Activated B cell treated with CpG ODN at 0.5 μM for 24 hours (primary cell): ENCODE measurements around the gene PRKD3. TPM values are rescaled to one million over a fixed set of nuclear protein-coding genes. Genes with fewer than 3 reads are reported as not detected.

ENCODE experiments used
- ATAC-seq: fragments of 200-7000 bp; cut with Tn5 transposase; one replicate; pipeline ENCODE4 v1.10.0; 2021; ENCODE audit warnings: low read depth, mild to moderate bottlenecking, moderate library complexity
- CTCF ChIA-PET: fragments of 350-600 bp; sonication (Branson Sonifier 250); formaldehyde crosslinking; loops from one replicate; lab custom pipeline; 2021; ENCODE audit warnings: antibody characterized with exemption; lab: Charles Lee
- POLR2A ChIA-PET: fragments of 350-600 bp; sonication (Branson Sonifier 250); formaldehyde crosslinking; loops from one replicate; lab custom pipeline; 2021; ENCODE audit warnings: antibody characterized with exemption; lab: Charles Lee
- DNase-seq: peaks from one replicate; pipeline ENCODE4 v3.0.0; 2022
- H3K27ac Mint-ChIP-seq: one replicate; pipeline ENCODE4 v1.8.0; 2020; ENCODE audit warnings: mixed read lengths
- H3K27me3 Mint-ChIP-seq: one replicate; pipeline ENCODE4 v1.8.0; 2021; ENCODE audit warnings: mixed read lengths
- H3K36me3 Mint-ChIP-seq: one replicate; pipeline ENCODE4 v1.8.0; 2021; ENCODE audit warnings: low read depth, mixed read lengths
- H3K4me1 Mint-ChIP-seq: one replicate; pipeline ENCODE4 v1.8.0; 2021; ENCODE audit warnings: mixed read lengths
- H3K4me3 Mint-ChIP-seq: one replicate; pipeline ENCODE4 v1.8.0; 2020; ENCODE audit warnings: mild to moderate bottlenecking, mixed read lengths
- H3K9me3 Mint-ChIP-seq: one replicate; pipeline ENCODE4 v1.8.0; 2020; ENCODE audit warnings: mixed read lengths
- intact Hi-C: fragments of 100-400 bp; cut with micrococcal nuclease; formaldehyde crosslinking; loops from one replicate; pipeline ENCODE4 v1.15.1; 2024
- total RNA-seq: library from RNA; stranded (reverse); gene quantifications from 2 replicates; pipeline ENCODE4 v1.2.3, GENCODE V29; 2022
- TF ChIP-seq, protein P1 (sequence below): fragments of 200-600 bp; IDR thresholded peaks from one replicate; pipeline ENCODE4 v1.8.0; 2022; ENCODE audit warnings: antibody characterized with exemption, mild to moderate bottlenecking

The PRKD3 gene
- total RNA-seq, 1 donor from 2014 or later: 82.5 TPM

GRCh38 chr2:37358466-37358865 is 33.8 kb upstream of the PRKD3 start:
- DNase-seq: no peak
- Mint-ChIP-seq H3K36me3 (no peaks in the 10 kb centered on the region), H3K27ac (no peak overlapping the region), H3K9me3 (no peaks in the 10 kb centered on the region), H3K27me3 (peaks cover 7% of the 10 kb centered on the region), H3K4me1 (peaks cover 3% of the 10 kb centered on the region), H3K4me3 (no peak overlapping the region)
- ChIA-PET CTCF (no interaction called here), POLR2A (interaction anchor here (0.7 kb wide), 1 partner anchor 702 kb away, joined by 11 read pairs; no protein-coding TSS in a partner anchor)
- ATAC-seq: no peak
- TF ChIP-seq, protein P1, sequence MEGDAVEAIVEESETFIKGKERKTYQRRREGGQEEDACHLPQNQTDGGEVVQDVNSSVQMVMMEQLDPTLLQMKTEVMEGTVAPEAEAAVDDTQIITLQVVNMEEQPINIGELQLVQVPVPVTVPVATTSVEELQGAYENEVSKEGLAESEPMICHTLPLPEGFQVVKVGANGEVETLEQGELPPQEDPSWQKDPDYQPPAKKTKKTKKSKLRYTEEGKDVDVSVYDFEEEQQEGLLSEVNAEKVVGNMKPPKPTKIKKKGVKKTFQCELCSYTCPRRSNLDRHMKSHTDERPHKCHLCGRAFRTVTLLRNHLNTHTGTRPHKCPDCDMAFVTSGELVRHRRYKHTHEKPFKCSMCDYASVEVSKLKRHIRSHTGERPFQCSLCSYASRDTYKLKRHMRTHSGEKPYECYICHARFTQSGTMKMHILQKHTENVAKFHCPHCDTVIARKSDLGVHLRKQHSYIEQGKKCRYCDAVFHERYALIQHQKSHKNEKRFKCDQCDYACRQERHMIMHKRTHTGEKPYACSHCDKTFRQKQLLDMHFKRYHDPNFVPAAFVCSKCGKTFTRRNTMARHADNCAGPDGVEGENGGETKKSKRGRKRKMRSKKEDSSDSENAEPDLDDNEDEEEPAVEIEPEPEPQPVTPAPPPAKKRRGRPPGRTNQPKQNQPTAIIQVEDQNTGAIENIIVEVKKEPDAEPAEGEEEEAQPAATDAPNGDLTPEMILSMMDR: no peak
- intact Hi-C loops: no loop called here

- DNase-seq: no peak
- H3K4me1 Mint-ChIP-seq: peaks cover 3% of the 10 kb centered on the region
- TF ChIP-seq, protein P1: no peak
- H3K4me3 Mint-ChIP-seq: no peak overlapping the region
- CTCF ChIA-PET: no interaction called here
- POLR2A ChIA-PET: no interaction called here
- no peaks in the 10 kb centered on the region for H3K36me3 Mint-ChIP-seq
- peaks cover 8% of the 10 kb centered on the region for H3K27me3 Mint-ChIP-seq
- intact Hi-C loops: loop anchor here (1.0 kb wide), 1 partner anchor 12 kb away; no protein-coding TSS in a partner anchor
- ATAC-seq: no peak
- no peaks in the 10 kb centered on the region for H3K9me3 Mint-ChIP-seq
- H3K27ac Mint-ChIP-seq: no peak overlapping the region
Observed at GRCh38 chr2:37357530-37357929, 32.9 kb upstream of the PRKD3 start.

- Mint-ChIP-seq H3K27ac (no peak overlapping the region), H3K4me3 (no peak overlapping the region), H3K4me1 (peaks cover 3% of the 10 kb centered on the region), H3K27me3 (peaks cover 9% of the 10 kb centered on the region), H3K36me3 (no peaks in the 10 kb centered on the region), H3K9me3 (no peaks in the 10 kb centered on the region)
- no peak for ATAC-seq
- CTCF ChIA-PET: interaction anchor here (1.4 kb wide), 1 partner anchor 39 kb away, joined by 4 read pairs; no protein-coding TSS in a partner anchor
- DNase-seq: no peak
- POLR2A ChIA-PET: interaction anchor here (0.7 kb wide), 1 partner anchor 770 kb away, joined by 3 read pairs; no protein-coding TSS in a partner anchor
- TF ChIP-seq, protein P1: no peak
- intact Hi-C loops: loop anchor here (1.0 kb wide), 1 partner anchor 12 kb away; no protein-coding TSS in a partner anchor
Observed at GRCh38 chr2:37357069-37357468, 32.4 kb upstream of the PRKD3 start.

DNA sequence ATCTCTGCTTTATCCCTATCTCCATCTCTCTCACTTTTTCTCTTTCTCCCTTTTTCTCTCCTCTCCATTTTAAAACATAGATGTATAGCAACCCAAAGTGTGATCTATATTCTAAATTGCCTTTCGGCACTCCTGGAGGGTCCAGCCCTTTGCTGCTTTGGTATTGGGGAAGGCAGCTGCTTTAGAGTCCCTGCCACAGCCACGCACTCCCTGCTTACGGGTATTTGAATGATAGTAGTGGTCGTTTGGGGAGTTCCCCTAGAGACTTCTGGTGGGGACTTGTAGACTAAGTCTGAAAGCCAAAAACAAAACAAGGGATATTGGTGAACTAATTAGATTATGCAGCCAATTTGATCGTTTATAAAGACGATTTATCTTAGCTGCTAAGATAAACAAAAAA is 31.7 kb upstream of the PRKD3 start:
- TF ChIP-seq, protein P1: no peak
- Mint-ChIP-seq H3K27ac (no peak overlapping the region), H3K9me3 (no peaks in the 10 kb centered on the region), H3K36me3 (no peaks in the 10 kb centered on the region), H3K4me3 (no peak overlapping the region), H3K27me3 (peaks cover 9% of the 10 kb centered on the region), H3K4me1 (peaks cover 3% of the 10 kb centered on the region)
- intact Hi-C loops: no loop called here
- ATAC-seq (no peak), DNase-seq (no peak)
- POLR2A ChIA-PET: interaction anchor here (0.7 kb wide), 1 partner anchor 769 kb away, joined by 3 read pairs; no protein-coding TSS in a partner anchor
- CTCF ChIA-PET: interaction anchor here (1.4 kb wide), 1 partner anchor 40 kb away, joined by 4 read pairs; no protein-coding TSS in a partner anchor

- DNase-seq: no peak
- Mint-ChIP-seq H3K27ac (no peak overlapping the region), H3K9me3 (no peaks in the 10 kb centered on the region), H3K36me3 (no peaks in the 10 kb centered on the region), H3K4me1 (peaks cover 6% of the 10 kb centered on the region), H3K27me3 (peaks cover 9% of the 10 kb centered on the region), H3K4me3 (no peak overlapping the region)
- TF ChIP-seq, protein P1: no peak
- ATAC-seq: no peak
- ChIA-PET POLR2A (interaction anchor here (0.6 kb wide), 1 partner anchor 15 kb away, joined by 3 read pairs; no protein-coding TSS in a partner anchor), CTCF (interaction anchor here (1.4 kb wide), 1 partner anchor 40 kb away, joined by 4 read pairs; no protein-coding TSS in a partner anchor)
- intact Hi-C loops: no loop called here
Observed at GRCh38 chr2:37355735-37356134, 31.1 kb upstream of the PRKD3 start.
